Erythroblast (primary cell): ENCODE data around the gene PLCD4.

Experiments
- DNase-seq, 2 experiments: peaks; one replicate each; lab custom pipeline; 2025; lab: John Stamatoyannopoulos, UW
- GATA1 ChIP-seq: IDR thresholded peaks from 2 replicates; pipeline ENCODE4 v1.6.1; 2011; ENCODE audit warnings: low read depth, mild to moderate bottlenecking, control low read depth, low read length, moderate library complexity
- POLR2A ChIP-seq: IDR thresholded peaks from 2 replicates; pipeline ENCODE4 v1.6.1; 2011; ENCODE audit warnings: mild to moderate bottlenecking, low read length

PLCD4 gene

DNA sequence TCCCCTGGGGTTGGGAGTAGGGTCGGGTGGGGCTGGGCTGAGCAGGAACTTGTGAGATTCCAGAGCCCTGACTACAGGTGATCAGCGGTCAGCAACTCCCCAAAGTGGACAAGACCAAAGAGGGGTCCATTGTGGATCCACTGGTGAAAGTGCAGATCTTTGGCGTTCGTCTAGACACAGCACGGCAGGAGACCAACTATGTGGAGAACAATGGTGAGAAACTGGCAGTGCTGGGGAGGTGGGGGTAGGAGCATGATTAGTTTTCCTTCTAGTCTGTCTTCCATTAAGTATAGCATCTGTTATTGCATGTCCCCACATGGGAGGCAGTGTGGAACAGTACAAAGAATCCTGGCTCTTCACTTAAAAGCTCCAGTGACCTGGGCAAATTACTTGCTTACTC is 28.0 kb downstream of the PLCD4 start:
- DNase-seq: no peak
- TF ChIP-seq GATA1 (no peak), POLR2A (no peak)

DNA sequence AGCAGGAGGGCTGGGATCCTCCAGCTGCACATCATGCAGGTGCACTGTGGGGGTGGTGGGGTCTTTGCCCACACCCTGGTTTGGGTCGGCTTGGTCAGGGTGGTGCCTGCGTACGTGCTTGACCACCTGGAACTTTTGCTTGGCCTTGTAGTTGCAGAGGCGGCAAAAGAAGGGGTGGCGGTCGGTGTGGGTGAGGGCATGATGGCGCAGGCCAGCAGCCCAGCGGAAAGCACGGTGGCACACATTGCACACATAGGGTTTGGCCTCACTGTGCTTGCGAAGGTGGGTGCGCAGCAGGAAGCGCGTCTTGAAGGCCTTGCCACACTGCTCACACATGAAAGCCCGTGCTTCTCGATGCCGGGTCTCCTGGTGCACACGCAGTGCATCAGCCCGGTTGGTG is 30.7 kb downstream of the PLCD4 start:
- no peak for DNase-seq
- TF ChIP-seq POLR2A: no peak
- no peak for TF ChIP-seq GATA1

DNA sequence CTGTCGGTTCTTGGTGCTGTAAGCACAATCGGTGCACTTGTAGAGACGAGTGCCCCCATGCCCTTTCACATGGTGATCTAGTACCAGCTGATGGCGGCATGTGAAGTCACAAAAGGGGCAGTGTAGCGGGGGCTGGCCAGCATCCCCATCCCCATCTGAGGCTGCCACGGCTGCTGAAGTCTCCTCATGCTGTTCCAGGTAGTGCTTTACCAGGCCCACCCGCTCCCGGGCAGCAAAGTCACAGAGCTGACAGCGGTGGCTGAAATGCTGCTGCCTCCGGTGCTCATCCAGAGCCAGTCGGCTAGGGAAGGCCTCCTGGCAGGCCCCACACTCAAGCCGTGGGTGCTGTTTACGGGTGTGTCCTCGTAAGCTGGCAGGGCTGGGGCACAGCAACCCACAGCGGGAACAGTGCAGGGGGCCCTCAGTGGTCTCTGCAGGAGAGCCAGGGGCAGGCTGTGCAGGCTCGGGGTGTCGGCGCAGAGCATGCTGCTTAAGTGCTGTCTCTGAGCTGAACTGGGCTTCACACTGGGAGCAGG is 34.5 kb downstream of the PLCD4 start:
- TF ChIP-seq GATA1 (no peak), POLR2A (no peak)
- DNase-seq: no peak

- DNase-seq: no peak
- TF ChIP-seq POLR2A: no peak
- TF ChIP-seq GATA1: no peak
These were observed 35.1 kb downstream of the PLCD4 start for GRCh38 chr2:218642786-218643185.

DNA sequence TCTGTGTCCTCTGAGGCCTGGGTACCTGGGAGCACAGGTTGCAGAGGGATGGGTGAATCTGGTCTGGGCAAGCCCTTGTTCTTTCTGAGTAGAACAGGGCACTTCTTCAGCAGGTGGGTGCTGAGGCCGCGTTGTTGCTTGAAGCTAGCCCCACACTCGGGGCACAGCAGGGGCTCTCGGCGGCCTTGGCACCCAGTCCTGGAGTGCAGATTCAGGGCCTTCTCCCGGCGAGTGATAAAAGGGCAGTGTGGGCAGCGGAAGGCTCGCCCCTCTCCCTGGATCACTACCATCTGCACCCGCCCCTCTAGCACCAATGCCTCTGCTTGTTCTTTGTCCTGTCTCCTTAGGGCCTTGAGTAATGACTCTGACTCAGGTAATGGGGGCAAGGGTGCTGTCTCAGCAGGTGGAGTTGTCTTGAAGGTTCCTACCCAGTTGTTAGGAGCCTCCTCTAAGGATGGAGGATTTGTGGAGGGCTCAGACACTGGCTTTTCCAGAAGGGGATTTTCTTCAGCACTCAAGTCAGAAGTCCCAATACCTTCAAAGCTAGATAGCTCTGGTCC is 36.1 kb downstream of the PLCD4 start:
- DNase-seq: no peak
- TF ChIP-seq POLR2A: no peak
- TF ChIP-seq GATA1: no peak

GRCh38 chr2:218644721-218645120 is 37.0 kb downstream of the PLCD4 start:
- TF ChIP-seq GATA1: no peak
- TF ChIP-seq POLR2A: no peak
- no peak for DNase-seq

GRCh38 chr2:218645126-218645525 is 37.4 kb downstream of the PLCD4 start:
- TF ChIP-seq POLR2A (no peak), GATA1 (no peak)
- DNase-seq: no peak

- no peak for TF ChIP-seq GATA1
- TF ChIP-seq POLR2A: no peak
These were observed 40.5 kb downstream of the PLCD4 start for GRCh38 chr2:218648088-218648786.

DNA sequence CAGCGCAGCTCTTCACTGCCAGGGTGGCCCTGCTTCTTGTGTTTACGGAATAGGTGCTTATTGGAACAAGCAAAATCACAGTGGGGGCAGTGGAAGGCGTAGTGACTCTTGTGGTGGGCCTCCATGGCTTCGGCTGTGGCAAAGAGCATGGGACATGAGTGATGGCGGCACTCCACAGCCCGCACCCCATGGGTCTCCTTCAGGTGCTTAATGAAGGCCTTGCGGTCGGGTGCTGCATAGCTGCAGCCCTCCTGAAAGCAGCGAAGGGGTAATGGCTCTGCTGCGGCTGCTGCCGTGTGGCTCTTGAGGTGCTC is 41.0 kb downstream of the PLCD4 start:
- TF ChIP-seq POLR2A (no peak), GATA1 (no peak)
- no peak for DNase-seq

More at GRCh38 chr2:218648088-218648786, 40.5 kb downstream of the PLCD4 start:
- DNase-seq: peak; percentile 64 to 77

GRCh38 chr2:218655751-218656150 is 48.1 kb downstream of the PLCD4 start:
- no peak for DNase-seq
- TF ChIP-seq POLR2A: no peak
- TF ChIP-seq GATA1: no peak

DNA sequence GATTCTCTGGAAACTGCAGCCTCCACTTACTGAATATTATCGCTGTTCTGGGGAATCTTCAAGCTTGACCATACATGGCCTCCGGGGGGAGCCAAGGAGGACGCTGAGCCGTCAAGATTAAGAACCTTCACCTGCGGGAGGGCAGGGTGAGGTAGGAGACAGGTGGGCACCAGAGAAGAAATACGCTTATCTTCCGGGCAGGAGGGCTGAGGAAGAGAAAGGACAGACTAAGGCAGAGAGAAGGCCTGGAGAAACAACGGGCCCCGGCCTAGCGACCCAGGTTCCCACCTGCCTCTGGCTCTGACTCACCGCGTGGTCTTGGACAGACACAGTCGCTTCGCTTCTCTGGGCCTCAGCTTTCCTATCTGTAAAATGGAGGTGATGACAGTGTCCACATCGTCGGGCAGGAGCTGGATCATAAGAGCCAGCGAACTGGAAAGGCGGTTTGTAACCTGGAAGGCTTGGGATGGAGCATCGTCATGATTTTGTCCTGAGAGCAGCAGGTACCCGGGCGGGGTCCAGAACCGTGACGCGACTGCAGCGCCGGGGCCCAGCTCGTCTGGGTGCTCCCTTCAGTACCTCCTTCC is 51.1 kb downstream of the PLCD4 start:
- DNase-seq: peak; percentile 66 to 69
- TF ChIP-seq POLR2A (no peak), GATA1 (no peak)

DNA sequence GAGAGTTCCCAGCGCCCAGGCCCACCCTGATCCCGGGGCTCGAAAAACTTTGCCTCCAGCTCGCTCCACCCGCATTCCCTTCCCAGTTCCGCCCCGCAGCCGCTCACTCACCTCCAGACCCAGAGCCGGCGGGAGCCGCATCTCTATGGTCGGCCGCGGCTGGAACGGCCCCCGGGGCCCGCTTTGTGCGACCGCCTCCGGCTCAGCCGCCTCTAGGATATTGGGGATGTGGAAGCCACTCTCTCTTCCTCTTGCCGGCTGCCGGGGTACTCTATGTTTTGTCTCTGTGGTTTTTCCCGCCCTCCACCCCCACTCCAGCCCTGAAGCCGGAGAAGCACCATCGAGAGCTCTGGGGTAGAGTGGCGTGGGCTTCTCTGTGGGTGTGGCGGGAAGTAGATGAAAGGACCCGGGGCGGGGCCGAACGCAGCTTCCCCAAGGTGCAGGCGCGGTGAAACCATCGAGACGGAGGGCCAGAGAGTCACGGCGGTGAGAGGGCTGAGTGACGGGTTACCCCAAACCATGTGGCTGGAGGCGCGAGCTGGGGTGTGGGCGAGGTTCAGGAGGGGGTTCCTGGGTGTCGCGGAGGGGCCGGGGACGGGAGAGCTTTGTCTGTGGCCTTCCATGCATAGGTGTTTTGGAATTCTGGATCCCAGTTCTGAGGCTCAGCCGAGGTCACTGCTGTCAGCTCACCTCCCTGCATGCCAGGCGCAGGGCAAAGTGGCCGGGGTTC is 51.7 kb downstream of the PLCD4 start, which contains the start of the genes BCS1L and ZNF142:
TSS of gene BCS1L (plus strand) at position 426 of the 730 bp plus-strand sequence. CDS start 1,305 bp downstream, outside the sequence.
TSS of gene ZNF142 (minus strand) at position 366 of the 730 bp plus-strand sequence. CDS start 3,194 bp downstream, outside the sequence.
- DNase-seq: peak; percentile 89 to 90
- peak; percentile 78 for TF ChIP-seq POLR2A
- no peak for TF ChIP-seq GATA1

DNA sequence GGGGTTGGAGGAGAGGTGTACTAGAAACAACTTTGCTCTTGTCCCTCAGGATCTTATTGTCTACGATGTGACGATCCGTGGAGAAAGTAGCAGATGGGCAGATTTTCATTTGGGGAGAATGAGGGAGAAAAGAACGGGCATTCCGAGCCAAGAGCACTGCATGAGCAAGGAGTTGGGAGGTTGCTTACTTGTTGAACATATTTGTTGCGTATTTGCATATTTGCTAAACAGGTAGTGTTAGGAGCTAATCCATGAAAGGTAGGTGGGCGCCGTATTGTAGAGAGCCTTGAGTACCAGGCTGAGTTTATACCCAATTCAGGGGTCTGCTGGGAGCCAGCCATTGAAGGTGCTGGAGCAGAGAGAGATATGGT is 52.3 kb downstream of the PLCD4 start:
- TF ChIP-seq POLR2A (no peak), GATA1 (no peak)
- DNase-seq: no peak

DNA sequence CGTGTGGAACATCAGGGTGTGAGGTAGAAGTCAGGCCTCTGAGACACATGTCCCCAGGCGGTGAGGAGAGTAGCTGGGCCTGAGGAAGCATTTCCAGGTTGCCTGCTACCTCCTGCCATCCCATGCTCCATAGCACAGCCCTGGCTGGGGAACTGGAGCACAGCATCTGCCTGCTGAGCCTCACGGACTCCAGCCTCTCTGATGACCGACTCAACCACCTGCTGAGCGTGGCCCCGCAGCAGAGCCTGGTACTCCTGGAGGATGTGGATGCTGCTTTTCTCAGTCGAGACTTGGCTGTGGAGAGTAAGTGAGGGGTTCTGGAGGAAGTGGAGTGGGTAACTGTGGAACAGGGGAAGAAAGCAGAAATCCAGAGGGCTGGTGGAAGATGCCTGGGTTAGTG is 54.7 kb downstream of the PLCD4 start:
- DNase-seq: no peak
- TF ChIP-seq GATA1: no peak
- TF ChIP-seq POLR2A: no peak
